HepG2 (cell line): ENCODE measurements around the gene CD101. TPM values are rescaled to one million over a fixed set of nuclear protein-coding genes. Genes with fewer than 3 reads are reported as not detected.

Source experiments
- ATF1 ChIP-seq: IDR thresholded peaks from 2 replicates; pipeline ENCODE4 v1.6.1; 2016; ENCODE audit warnings: mild to moderate bottlenecking, control low read depth
- ELF3 ChIP-seq: IDR thresholded peaks from 2 replicates; pipeline ENCODE4 v1.6.1; 2016; ENCODE audit warnings: missing genetic modification reagents, missing compliant biosample characterization
- FOXO4 ChIP-seq: sonication (generic); formaldehyde crosslinking; conservative IDR thresholded peaks from 2 replicates; pipeline ENCODE4 v1.8.1; 2023; ENCODE audit warnings: missing genetic modification reagents
- GZF1 ChIP-seq: sonication (generic); formaldehyde crosslinking; IDR thresholded peaks from 2 replicates; pipeline ENCODE4 v1.5.1; 2020; ENCODE audit warnings: mild to moderate bottlenecking, missing genetic modification reagents
- KDM1A ChIP-seq: IDR thresholded peaks from 2 replicates; pipeline ENCODE4 v1.6.1; 2016; ENCODE audit warnings: missing compliant biosample characterization
- MNT ChIP-seq: fragments of 450-650 bp; IDR thresholded peaks from 2 replicates; pipeline ENCODE4 v1.6.1; 2016
- PRDM10 ChIP-seq: sonication (generic); formaldehyde crosslinking; IDR thresholded peaks from 2 replicates; pipeline ENCODE4 v1.4.0; 2020; ENCODE audit warnings: low read depth, missing genetic modification reagents
- RFX3 ChIP-seq: IDR thresholded peaks from 2 replicates; pipeline ENCODE4 v1.6.1; 2016; ENCODE audit warnings: missing biosample characterization, missing genetic modification reagents
- TCF7 ChIP-seq: sonication (generic); IDR thresholded peaks from 2 replicates; pipeline ENCODE4 v1.6.1; 2016; ENCODE audit warnings: antibody characterized with exemption, low read depth
- ZNF318 ChIP-seq: sonication (generic); formaldehyde crosslinking; IDR thresholded peaks from 2 replicates; pipeline ENCODE4 v1.4.0; 2020; ENCODE audit warnings: mild to moderate bottlenecking, missing genetic modification reagents
- ZNF749 ChIP-seq: sonication (generic); formaldehyde crosslinking; IDR thresholded peaks from 2 replicates; pipeline ENCODE4 v1.8.0; 2022; ENCODE audit warnings: mild to moderate bottlenecking, missing genetic modification reagents, moderate library complexity, borderline replicate concordance
- polyA plus RNA-seq, 8 experiments: library from polyadenylated mRNA; depleted of rRNA in 3 of 8; stranded (reverse) in 7 of 8; unstranded in 1 of 8; fragments of >200 nt; fragmentation: Illumina TruSeq in 4 of 8; extraction: Trizol in 4 of 8; gene quantifications; 2 replicates each; pipeline versions ENCODE4 v1.2.1 to v1.2.3, GENCODE V29; 2011 to 2016; ENCODE audit warnings: low read depth in 4 of 8, missing spikeins in 1 of 8, mixed read lengths in 1 of 8; ENCODE audit not compliant: insufficient read depth in 1 of 8
- total RNA-seq, 5 experiments: library from RNA; depleted of rRNA; stranded (reverse); fragments of >200 nt; fragmentation: Illumina TruSeq; extraction: Trizol; gene quantifications; 2 replicates each; pipeline ENCODE4 v1.2.3, GENCODE V29; 2016; ENCODE audit warnings: low read depth in 1 of 5

CD101 gene
- total and polyA plus RNA-seq, 2 of the 13 experiments (the other 11 are each of a cell fraction or from before 2014, with no cell fraction given), result 0.05 to 0.09 TPM

- TF ChIP-seq ZNF318 (no peak), RFX3 (CRISPR knock-in tag) (no peak), ZNF749 (CRISPR knock-in tag) (no peak), GZF1 (CRISPR knock-in tag) (no peak), KDM1A (CRISPR knock-in tag) (no peak), PRDM10 (CRISPR knock-in tag) (no peak), FOXO4 (CRISPR knock-in tag) (no peak), ATF1 (CRISPR knock-in tag) (no peak), MNT (no peak), ELF3 (CRISPR knock-in tag) (no peak), TCF7 (no peak)
These were observed 34.8 kb upstream of the CD101 start (continued) for GRCh38 chr1:116966791-116967190.
